Psoas muscle (tissue), 8 donors: ENCODE measurements around the gene CCDC88C. TPM values are rescaled to one million over a fixed set of nuclear protein-coding genes. Genes with fewer than 3 reads are reported as not detected.

ENCODE experiments used
- ATAC-seq, 4 donors: fragments of 200-7000 bp; cut with Tn5 transposase; one replicate each; pipeline ENCODE4 v1.9.1; 2020; ENCODE audit warnings: moderate library complexity in 3 of 4, mild to moderate bottlenecking in 2 of 4
- DNase-seq, 2 donors: peaks; one replicate each; pipeline ENCODE4 v3.0.0-alpha.2; 2020
- H3K27ac ChIP-seq: fragments of 200-600 bp; one replicate; pipeline ENCODE4 v1.8.0; 2022
- H3K27me3 ChIP-seq, 3 donors: fragments of 200-600 bp in 1 of 3; one replicate each; pipeline versions ENCODE4 v1.6.1 to v1.8.0; 2013 to 2022; ENCODE audit warnings: low read length in 2 of 3, mild to moderate bottlenecking in 2 of 3, moderate library complexity in 1 of 3; ENCODE audit not compliant: insufficient read depth in 3 of 3
- H3K36me3 ChIP-seq, 2 donors: fragments of 200-600 bp in 1 of 2; one replicate each; pipeline versions ENCODE4 v1.6.1 to v1.8.0; 2013 to 2022; ENCODE audit warnings: low read depth in 1 of 2, mild to moderate bottlenecking in 1 of 2, moderate library complexity in 1 of 2; ENCODE audit not compliant: insufficient read depth in 1 of 2
- H3K4me1 ChIP-seq: fragments of 200-600 bp; one replicate; pipeline ENCODE4 v1.8.0; 2022
- H3K4me3 ChIP-seq: fragments of 200-600 bp; one replicate; pipeline ENCODE4 v1.8.0; 2022; ENCODE audit warnings: mild to moderate bottlenecking
- H3K9me3 ChIP-seq: fragments of 200-600 bp; one replicate; pipeline ENCODE4 v1.8.0; 2022
- CTCF ChIP-seq: fragments of 200-600 bp; IDR thresholded peaks from one replicate; pipeline ENCODE4 v1.8.0; 2022; ENCODE audit warnings: antibody characterized with exemption
- WGBS, 3 donors: extraction: QIAGEN DNeasy Blood & Tissue Kit; methylation state at CpG; one replicate each; pipeline versions ENCODE4 v1.1.6 to v1.1.7; 2013; 5-methylcytosine and 5-hydroxymethylcytosine counted together
- intact Hi-C, 2 donors: fragments of 100-400 bp; cut with DNase I; formaldehyde crosslinking; loops; one replicate each; pipeline versions ENCODE4 v1.11.0 to v1.14.2; 2022
- polyA plus RNA-seq, 3 donors: library from polyadenylated mRNA; stranded (reverse); fragments of 200-250 nt; gene quantifications; one replicate each; pipeline ENCODE4 v1.2.3, GENCODE V29; 2013
- total RNA-seq, 4 donors: library from RNA; stranded (reverse); fragmentation: NEBNext Ultra II Directional in 2 of 4; extraction: Animal tissue kit (Norgen Biotek cat#: 25700) in 2 of 4; gene quantifications; one replicate each; pipeline versions ENCODE4 v1.2.1 to v1.2.4, GENCODE V29; 2021 to 2023
- donor health status: healthy with polysubstance abuse.
- donor health status: DM: no; HTN: no; CAD: no; lungs with moderate emphysema.
- donor health status: Bipolar disorder and iron deficiency.
- donor health status: healthy.
- donor health status: DM: yes; HTN: yes; CAD: no.
- donor health status: DM: no; HTN: no; CAD: no.
- donor health status: DM: no; HTN: no; CAD: no.
- donor health status: DM: yes; HTN: yes; CAD: no.

The CCDC88C gene
- total and polyA plus RNA-seq, 7 donors = 0.49 to 3.9 (median 2.4) TPM

- 83 to 87% (median 85%) methylated on average over 10 of the region's 10 CpGs for WGBS, 3 donors
- Histone ChIP-seq H3K27me3 (no peaks in the 10 kb centered on the region), H3K36me3 (peaks cover 0 to 6% of the 10 kb centered on the region in 2 donors), H3K4me3 (no peak overlapping the region), H3K4me1 (no peaks in the 10 kb centered on the region), H3K27ac (no peak overlapping the region), H3K9me3 (no peaks in the 10 kb centered on the region)
- no peak for TF ChIP-seq CTCF
- ATAC-seq (no peak), DNase-seq (no peak)
- intact Hi-C loops = no loop called here
Observed at GRCh38 chr14:91300283-91300895, 117.2 kb downstream of the CCDC88C start.

- Histone ChIP-seq H3K4me1 (no peaks in the 10 kb centered on the region), H3K27me3 (no peaks in the 10 kb centered on the region), H3K36me3 (peaks cover 0 to 6% of the 10 kb centered on the region in 2 donors), H3K4me3 (no peak overlapping the region), H3K27ac (no peak overlapping the region), H3K9me3 (no peaks in the 10 kb centered on the region)
- TF ChIP-seq CTCF = no peak
- intact Hi-C loops = no loop called here
- DNase-seq = no peak
- ATAC-seq = no peak
- WGBS, 3 donors = 91 to 93% (median 92%) methylated on average over 31 of the region's 31 CpGs
Observed at GRCh38 chr14:91299121-91300115, 118.2 kb downstream of the CCDC88C start.

- Histone ChIP-seq H3K4me1 (no peaks in the 10 kb centered on the region), H3K27me3 (no peaks in the 10 kb centered on the region), H3K4me3 (no peak overlapping the region), H3K9me3 (no peaks in the 10 kb centered on the region), H3K27ac (no peak overlapping the region), H3K36me3 (peaks cover 0 to 6% of the 10 kb centered on the region in 2 donors)
- intact Hi-C loops = no loop called here
- ATAC-seq (no peak), DNase-seq (no peak)
- 49 to 61% (median 55%) methylated on average over 11 of the region's 11 CpGs for WGBS, 3 donors
- TF ChIP-seq CTCF = no peak
Observed at GRCh38 chr14:91298576-91298975, 119.0 kb downstream of the CCDC88C start.

- 92 to 96% (median 92%) methylated on average over 16 of the region's 16 CpGs for WGBS, 3 donors
- H3K4me3 ChIP-seq = no peak overlapping the region
- ATAC-seq = no peak
- no peaks in the 10 kb centered on the region for H3K9me3 ChIP-seq
- DNase-seq = no peak
- H3K4me1 ChIP-seq = no peaks in the 10 kb centered on the region
- no peaks in the 10 kb centered on the region for H3K27me3 ChIP-seq
- no peak overlapping the region for H3K27ac ChIP-seq
- TF ChIP-seq CTCF = no peak
- intact Hi-C loops = no loop called here
- peaks cover 0 to 6% of the 10 kb centered on the region in 2 donors for H3K36me3 ChIP-seq
Observed at GRCh38 chr14:91297081-91297711, 120.4 kb downstream of the CCDC88C start.
